ENCODE data around the gene EMC10.

- no peak for TF ChIP-seq POLR2A (IDR thresholded peaks at IDR 0.05)
- peak in 1 of 5 experiments; percentile 25 for TF ChIP-seq CTCF (IDR thresholded peaks at IDR 0.05)
Observed at GRCh38 chr19:50498219-50499056, 22.1 kb downstream of the EMC10 start.
